PFSK-1 (cell line): Measurements from ENCODE around the gene SDS.

Source experiments
- POLR2AphosphoS5 ChIP-seq: IDR thresholded peaks from 2 replicates; pipeline ENCODE4 v1.6.1; 2012; ENCODE audit warnings: low read depth, mild to moderate bottlenecking, control low read depth, low read length, moderate library complexity
- SIN3A ChIP-seq: IDR thresholded peaks from 2 replicates; pipeline ENCODE4 v1.6.1; 2012; ENCODE audit warnings: mild to moderate bottlenecking, low read length, moderate library complexity, borderline replicate concordance; ENCODE audit not compliant: insufficient read depth
- TAF1 ChIP-seq: IDR thresholded peaks from 2 replicates; pipeline ENCODE4 v1.6.1; 2012; ENCODE audit warnings: low read length, control low read depth, borderline replicate concordance; ENCODE audit not compliant: insufficient read depth

DNA sequence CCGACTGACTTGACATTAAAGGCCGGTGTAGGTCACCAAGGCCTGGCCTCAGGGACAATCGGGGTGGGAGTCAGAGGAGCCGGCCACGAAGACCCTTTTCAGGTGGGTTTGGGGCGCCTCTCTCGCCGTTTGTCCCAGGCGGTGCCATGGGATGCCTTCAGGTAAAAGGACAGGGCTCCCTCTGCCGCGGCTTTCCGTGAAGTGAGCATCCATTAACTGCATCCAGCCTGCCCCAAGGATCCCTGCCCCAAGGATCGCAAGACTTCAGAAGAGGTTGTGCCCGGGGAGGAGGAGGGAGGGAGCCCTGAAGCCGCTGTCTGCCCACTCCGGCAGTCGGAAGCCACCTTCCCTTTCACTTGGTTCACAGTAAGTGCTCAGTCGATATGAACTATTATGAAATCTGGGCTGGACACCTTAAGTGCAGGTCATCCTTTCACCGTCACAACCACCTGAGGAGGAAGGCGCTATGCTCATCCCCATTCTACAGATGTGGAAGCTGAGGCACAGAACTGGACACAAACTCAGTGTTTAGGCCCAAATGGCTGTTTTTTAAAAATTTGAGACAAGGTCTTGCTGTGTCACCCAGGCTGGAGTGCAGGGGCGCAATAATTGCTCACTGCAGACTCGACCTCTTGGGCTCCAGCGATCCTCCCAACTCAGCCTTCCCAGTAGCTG is 964 bp downstream of the SDS start:
- TF ChIP-seq POLR2AphosphoS5: no peak
- TF ChIP-seq TAF1: no peak
- TF ChIP-seq SIN3A: no peak
